ENCODE results near the gene ARL14EP. TPM values are rescaled to one million over a fixed set of nuclear protein-coding genes. Genes with fewer than 3 reads are reported as not detected.

ARL14EP gene
- total RNA-seq, 1 donor from 2014 or later = 18.0 TPM

DNA sequence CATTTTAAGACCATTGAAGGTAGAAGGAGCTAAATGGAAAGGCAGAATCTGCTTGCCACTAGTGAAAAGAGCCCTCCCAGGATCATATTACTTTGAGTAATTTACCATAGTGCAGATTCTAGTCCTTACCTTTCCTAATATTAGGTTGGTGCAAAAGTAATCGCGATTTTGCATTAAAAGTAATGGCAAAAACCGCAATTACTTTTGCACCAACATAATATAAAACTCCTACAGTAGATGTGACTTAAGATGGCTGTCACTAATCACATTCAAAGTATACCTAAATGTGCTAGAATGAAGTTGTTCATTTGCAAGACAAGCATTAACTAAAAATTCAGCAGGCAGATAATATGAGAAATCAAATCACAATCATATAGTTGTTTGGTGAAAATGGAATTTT lies 38.1 kb upstream of the ARL14EP start:
- no peak overlapping the region for H3K27ac Mint-ChIP-seq (ENCODE audit: unreplicated experiment)
- H3K27me3 Mint-ChIP-seq (ENCODE audit: low read depth) = peaks cover 2% of the 10 kb centered on the region
- TF ChIP-seq, protein P1, sequence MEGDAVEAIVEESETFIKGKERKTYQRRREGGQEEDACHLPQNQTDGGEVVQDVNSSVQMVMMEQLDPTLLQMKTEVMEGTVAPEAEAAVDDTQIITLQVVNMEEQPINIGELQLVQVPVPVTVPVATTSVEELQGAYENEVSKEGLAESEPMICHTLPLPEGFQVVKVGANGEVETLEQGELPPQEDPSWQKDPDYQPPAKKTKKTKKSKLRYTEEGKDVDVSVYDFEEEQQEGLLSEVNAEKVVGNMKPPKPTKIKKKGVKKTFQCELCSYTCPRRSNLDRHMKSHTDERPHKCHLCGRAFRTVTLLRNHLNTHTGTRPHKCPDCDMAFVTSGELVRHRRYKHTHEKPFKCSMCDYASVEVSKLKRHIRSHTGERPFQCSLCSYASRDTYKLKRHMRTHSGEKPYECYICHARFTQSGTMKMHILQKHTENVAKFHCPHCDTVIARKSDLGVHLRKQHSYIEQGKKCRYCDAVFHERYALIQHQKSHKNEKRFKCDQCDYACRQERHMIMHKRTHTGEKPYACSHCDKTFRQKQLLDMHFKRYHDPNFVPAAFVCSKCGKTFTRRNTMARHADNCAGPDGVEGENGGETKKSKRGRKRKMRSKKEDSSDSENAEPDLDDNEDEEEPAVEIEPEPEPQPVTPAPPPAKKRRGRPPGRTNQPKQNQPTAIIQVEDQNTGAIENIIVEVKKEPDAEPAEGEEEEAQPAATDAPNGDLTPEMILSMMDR (IDR thresholded peaks at IDR 0.05) = no peak
- no peak for DNase-seq (ENCODE audit: low spot score)
- H3K36me3 Mint-ChIP-seq (ENCODE audit: low read depth) = no peaks in the 10 kb centered on the region
- peaks cover 13% of the 10 kb centered on the region for H3K4me1 Mint-ChIP-seq (ENCODE audit: low read depth)
- no peak overlapping the region for H3K4me3 Mint-ChIP-seq (ENCODE audit: unreplicated experiment)
- peaks cover 4% of the 10 kb centered on the region for H3K9me3 Mint-ChIP-seq (ENCODE audit: low read depth)

DNA sequence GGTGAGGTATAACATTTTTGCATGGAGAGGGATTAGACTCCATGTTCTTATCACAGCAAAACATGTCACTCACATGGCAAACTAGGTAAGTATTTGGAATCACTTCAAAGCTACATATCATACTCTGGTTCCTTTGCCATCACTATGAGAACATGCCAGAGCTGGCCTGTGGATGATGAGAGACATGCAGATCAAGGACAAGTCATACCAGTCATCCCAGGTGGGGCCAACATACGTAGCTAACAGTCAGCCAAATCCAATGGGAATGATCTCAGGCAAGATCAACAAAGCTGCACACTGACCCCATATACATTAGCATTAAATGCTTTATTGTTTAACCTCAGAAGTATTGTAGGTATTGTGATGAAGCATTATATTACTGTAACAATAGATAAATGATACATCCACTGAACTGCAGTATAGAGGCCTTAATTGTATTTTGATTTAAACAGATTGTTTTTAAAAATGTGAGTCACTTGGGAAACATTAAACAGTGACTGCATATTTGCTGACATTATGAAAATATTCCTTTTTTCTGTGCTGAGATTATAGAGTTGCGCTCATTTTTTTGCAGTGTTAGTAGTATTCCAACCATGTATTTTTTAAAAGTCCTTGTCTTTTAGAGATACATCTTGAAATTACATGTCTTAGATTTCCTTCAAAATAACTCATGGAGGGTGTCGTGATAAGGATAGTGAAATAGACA lies 37.3 kb upstream of the ARL14EP start:
- Mint-ChIP-seq H3K4me1 (ENCODE audit: low read depth) (peaks cover 13% of the 10 kb centered on the region), H3K27me3 (ENCODE audit: low read depth) (peaks cover 2% of the 10 kb centered on the region), H3K9me3 (ENCODE audit: low read depth) (peaks cover 4% of the 10 kb centered on the region), H3K27ac (ENCODE audit: unreplicated experiment) (no peak overlapping the region), H3K4me3 (ENCODE audit: unreplicated experiment) (no peak overlapping the region), H3K36me3 (ENCODE audit: low read depth) (no peaks in the 10 kb centered on the region)
- TF ChIP-seq, protein P1 (IDR thresholded peaks at IDR 0.05) = no peak
- DNase-seq (ENCODE audit: low spot score) = no peak

DNA sequence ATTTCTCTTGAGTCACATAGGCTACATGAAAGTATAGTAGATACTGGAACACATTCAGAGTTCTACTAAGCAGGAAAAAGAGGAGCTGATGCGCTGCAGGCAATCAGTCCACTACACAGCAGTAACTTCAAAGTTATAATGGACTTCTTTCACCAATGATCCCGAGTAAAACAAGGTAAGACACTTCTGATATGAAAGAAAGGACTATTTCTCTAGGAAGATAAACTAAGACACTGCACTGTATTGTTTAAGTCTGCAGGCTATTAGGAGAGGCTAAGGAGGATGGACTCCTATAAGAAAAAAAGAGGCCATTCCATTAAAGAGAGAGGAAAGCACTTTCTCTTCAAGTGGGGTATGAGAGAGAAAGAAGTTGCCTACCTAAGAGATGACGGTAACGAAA lies 31.6 kb upstream of the ARL14EP start:
- Mint-ChIP-seq H3K27me3 (ENCODE audit: low read depth) (peaks cover 11% of the 10 kb centered on the region), H3K9me3 (ENCODE audit: low read depth) (no peaks in the 10 kb centered on the region), H3K27ac (ENCODE audit: unreplicated experiment) (no peak overlapping the region), H3K4me1 (ENCODE audit: low read depth) (no peaks in the 10 kb centered on the region), H3K4me3 (ENCODE audit: unreplicated experiment) (no peak overlapping the region), H3K36me3 (ENCODE audit: low read depth) (no peaks in the 10 kb centered on the region)
- DNase-seq (ENCODE audit: low spot score) = no peak
- TF ChIP-seq, protein P1 (IDR thresholded peaks at IDR 0.05) = no peak

DNA sequence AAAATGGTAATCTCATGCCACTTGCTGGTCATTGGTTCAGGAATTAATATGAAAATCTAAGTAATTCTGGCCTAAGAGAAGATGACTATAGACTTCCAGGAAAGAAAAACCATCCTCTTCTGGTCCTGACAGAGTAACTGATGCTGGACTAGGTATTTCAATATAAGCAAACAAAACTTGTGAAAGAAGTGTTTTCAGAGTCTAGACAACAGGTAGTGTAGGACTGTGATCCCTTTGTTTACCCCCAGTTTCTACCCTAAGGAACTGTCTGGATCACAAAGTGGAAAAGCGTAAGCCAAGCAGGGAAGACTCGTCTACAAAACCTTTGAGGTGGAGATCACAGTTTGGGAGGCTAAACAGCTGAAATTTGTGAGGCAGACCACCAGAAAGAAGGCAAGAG lies 30.4 kb upstream of the ARL14EP start:
- no peaks in the 10 kb centered on the region for H3K9me3 Mint-ChIP-seq (ENCODE audit: low read depth)
- H3K27ac Mint-ChIP-seq (ENCODE audit: unreplicated experiment) = no peak overlapping the region
- TF ChIP-seq, protein P1 (IDR thresholded peaks at IDR 0.05) = no peak
- H3K36me3 Mint-ChIP-seq (ENCODE audit: low read depth) = no peaks in the 10 kb centered on the region
- H3K27me3 Mint-ChIP-seq (ENCODE audit: low read depth) = peaks cover 11% of the 10 kb centered on the region
- H3K4me3 Mint-ChIP-seq (ENCODE audit: unreplicated experiment) = no peak overlapping the region
- H3K4me1 Mint-ChIP-seq (ENCODE audit: low read depth) = no peaks in the 10 kb centered on the region
- DNase-seq (ENCODE audit: low spot score) = no peak

DNA sequence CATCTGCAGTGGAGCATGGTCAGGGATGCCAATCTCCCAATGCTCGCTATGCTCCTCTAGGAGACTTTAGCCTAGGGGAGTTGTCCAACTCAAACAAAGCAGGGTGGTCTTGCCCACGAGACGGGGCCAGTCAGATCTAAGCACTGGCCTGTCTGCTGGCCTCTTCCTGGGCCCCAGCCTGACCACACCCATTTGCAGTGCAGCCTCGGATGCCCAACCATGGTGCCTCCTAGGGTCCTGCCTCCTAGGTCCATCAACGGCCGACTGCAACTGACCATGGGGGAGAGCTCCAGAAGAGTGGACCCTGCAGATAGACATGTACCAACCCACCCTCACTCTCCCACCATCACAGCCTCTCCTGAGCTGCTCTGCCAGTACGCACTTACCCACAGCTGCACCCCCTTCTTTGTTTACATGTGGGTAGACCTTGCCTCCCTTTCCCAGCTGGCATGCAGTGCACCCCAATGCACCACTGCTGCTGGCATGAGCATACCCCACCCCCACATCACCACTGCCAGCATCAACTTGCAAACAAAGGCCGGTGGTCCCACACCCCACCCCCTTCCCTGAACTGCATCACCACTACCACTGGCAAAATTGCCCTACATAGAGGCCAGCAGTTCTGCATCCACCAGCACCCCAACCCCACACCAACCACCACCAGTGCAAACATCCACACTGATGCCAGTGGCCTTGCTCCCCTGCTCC lies 27.6 kb upstream of the ARL14EP start:
- H3K27ac Mint-ChIP-seq (ENCODE audit: unreplicated experiment) = no peak overlapping the region
- H3K4me3 Mint-ChIP-seq (ENCODE audit: unreplicated experiment) = no peak overlapping the region
- peaks cover 25% of the 10 kb centered on the region for H3K27me3 Mint-ChIP-seq (ENCODE audit: low read depth)
- DNase-seq (ENCODE audit: low spot score) = no peak
- H3K9me3 Mint-ChIP-seq (ENCODE audit: low read depth) = peaks cover 4% of the 10 kb centered on the region
- H3K36me3 Mint-ChIP-seq (ENCODE audit: low read depth) = peaks cover 5% of the 10 kb centered on the region
- no peaks in the 10 kb centered on the region for H3K4me1 Mint-ChIP-seq (ENCODE audit: low read depth)
- TF ChIP-seq, protein P1 (IDR thresholded peaks at IDR 0.05) = no peak
